Mesothelial cell of epicardium (in vitro differentiated cells): ENCODE measurements around the gene LRWD1. TPM values are rescaled to one million over a fixed set of nuclear protein-coding genes. Genes with fewer than 3 reads are reported as not detected.
"Not testable (repeated sequence)": the region's sequence is repeated elsewhere in the genome, so short reads cannot be mapped to it uniquely, and the experiment has no call there.

ENCODE experiments used
- DNase-seq, 2 experiments: peaks; one replicate each; pipeline ENCODE4 v3.0.0; 2021; ENCODE audit warnings: low spot score in 2 of 2; ENCODE audit not compliant: unreplicated experiment in 2 of 2
- H3K27ac Mint-ChIP-seq: 2 replicates; pipeline ENCODE4 v1.8.0; 2021; ENCODE audit warnings: mixed read lengths
- H3K27me3 Mint-ChIP-seq: 2 replicates; pipeline ENCODE4 v1.8.0; 2021; ENCODE audit warnings: low read depth, mixed read lengths
- H3K36me3 Mint-ChIP-seq: 2 replicates; pipeline ENCODE4 v1.8.0; 2021; ENCODE audit warnings: mixed read lengths
- H3K4me1 Mint-ChIP-seq: 2 replicates; pipeline ENCODE4 v1.8.0; 2021; ENCODE audit warnings: mixed read lengths
- H3K4me3 Mint-ChIP-seq: 2 replicates; pipeline ENCODE4 v1.8.0; 2021; ENCODE audit warnings: mild to moderate bottlenecking, moderate library complexity, mixed read lengths
- H3K9me3 Mint-ChIP-seq: 2 replicates; pipeline ENCODE4 v1.8.0; 2021; ENCODE audit warnings: mixed read lengths
- microRNA-seq: library from miRNA; unstranded; fragments of <30 nt; microRNA quantifications from one replicate; pipeline ENCODE4 v1.2.0, GENCODE V29; 2021; ENCODE audit warnings: inconsistent platforms, mixed read lengths
- total RNA-seq: library from RNA; stranded (reverse); gene quantifications from 3 replicates; pipeline ENCODE4 v1.2.1, GENCODE V29; 2021

LRWD1 gene
- total RNA-seq, 1 donor from 2014 or later: 19.2 TPM

DNA sequence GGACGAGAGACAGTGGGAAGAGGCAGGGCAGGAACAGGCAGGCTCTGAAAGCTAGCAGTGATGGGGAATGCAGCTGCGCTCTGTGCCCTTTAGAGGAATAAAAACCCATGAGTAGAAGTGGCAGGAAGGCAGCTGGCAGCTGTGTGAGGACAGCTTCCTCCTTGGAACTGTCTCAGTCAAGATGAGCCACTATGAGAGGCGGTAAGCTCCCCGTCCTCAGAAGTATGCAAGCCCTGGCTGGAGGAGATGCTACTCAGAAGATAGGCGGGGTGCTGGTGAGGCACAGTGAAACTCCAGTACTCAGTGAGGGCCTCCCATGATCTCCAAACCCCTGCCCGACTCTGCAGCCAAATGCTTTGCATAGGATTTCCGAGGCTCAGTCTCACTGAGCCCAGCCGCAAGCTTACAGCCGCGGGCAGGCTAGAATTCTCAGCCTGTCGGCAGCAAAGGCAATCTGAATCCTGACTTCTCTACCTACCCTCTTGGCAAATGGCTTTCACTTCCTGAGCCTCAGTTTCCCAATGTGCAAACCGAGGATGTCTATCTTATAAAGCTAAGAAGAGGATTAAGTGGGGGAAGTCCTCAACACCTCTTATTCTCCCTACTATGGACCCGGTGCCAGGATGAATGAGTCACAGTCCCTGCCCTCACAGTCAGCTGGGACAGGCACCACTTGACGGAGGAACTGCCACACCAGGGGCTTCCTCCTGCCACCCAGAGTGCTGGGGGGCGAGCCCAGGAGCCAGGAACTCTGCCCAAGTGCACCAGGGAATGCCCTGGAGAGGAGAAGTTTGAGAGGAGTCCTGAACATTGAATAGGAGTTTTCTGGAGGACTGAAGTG is 50.3 kb downstream of the LRWD1 start:
- not testable (repeated sequence) for H3K36me3 Mint-ChIP-seq, H3K9me3 Mint-ChIP-seq, H3K4me1 Mint-ChIP-seq, H3K4me3 Mint-ChIP-seq, H3K27ac Mint-ChIP-seq, H3K27me3 Mint-ChIP-seq, DNase-seq

- H3K4me3 Mint-ChIP-seq, H3K9me3 Mint-ChIP-seq, DNase-seq, H3K36me3 Mint-ChIP-seq, H3K4me1 Mint-ChIP-seq, H3K27me3 Mint-ChIP-seq, H3K27ac Mint-ChIP-seq: not testable (repeated sequence)
These were observed 51.1 kb downstream of the LRWD1 start for GRCh38 chr7:102515889-102516288.

- not testable (repeated sequence) for DNase-seq, H3K27ac Mint-ChIP-seq, H3K9me3 Mint-ChIP-seq, H3K4me3 Mint-ChIP-seq, H3K4me1 Mint-ChIP-seq, H3K36me3 Mint-ChIP-seq, H3K27me3 Mint-ChIP-seq
These were observed 52.2 kb downstream of the LRWD1 start for GRCh38 chr7:102516951-102517350.

DNA sequence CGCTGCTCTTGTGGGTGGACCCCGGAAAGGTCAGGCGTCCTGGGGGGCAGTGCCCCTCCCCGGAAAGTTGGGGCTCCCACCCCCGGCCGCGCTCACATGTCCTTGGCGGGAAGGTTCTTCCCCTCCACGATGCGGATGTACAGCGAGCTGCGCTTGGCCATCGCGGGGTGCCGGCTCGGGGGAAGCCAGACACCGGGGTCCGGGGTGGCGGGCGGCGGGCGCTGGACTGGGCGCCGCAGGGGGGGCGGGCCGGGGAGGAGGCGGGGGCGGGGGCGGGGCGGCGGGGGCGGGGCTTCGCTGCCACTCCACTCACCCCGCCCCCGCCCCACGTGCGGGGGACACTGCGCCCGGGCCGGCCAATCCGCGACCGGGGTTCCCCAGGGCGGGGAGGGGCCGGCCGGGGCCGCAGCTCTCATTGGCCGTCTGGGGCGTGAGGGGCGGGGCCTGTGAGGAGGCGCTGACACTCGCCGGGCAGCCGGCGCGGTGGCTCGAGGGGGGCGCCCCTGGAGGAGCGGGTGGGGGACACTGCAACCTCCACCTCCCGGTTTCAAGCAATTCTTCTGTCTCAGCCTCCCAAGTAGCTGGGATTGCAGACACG is 52.9 kb downstream of the LRWD1 start, which contains the start of gene RASA4B:
RASA4B (minus strand) TSS at position 228 of the 598 bp plus-strand sequence; CDS start at position 161, 67 bp downstream.
- not testable (repeated sequence) for H3K27ac Mint-ChIP-seq, H3K9me3 Mint-ChIP-seq, H3K27me3 Mint-ChIP-seq, DNase-seq, H3K36me3 Mint-ChIP-seq, H3K4me1 Mint-ChIP-seq
- H3K4me3 Mint-ChIP-seq: peak within 1 kb of the TSS; percentile 41

DNA sequence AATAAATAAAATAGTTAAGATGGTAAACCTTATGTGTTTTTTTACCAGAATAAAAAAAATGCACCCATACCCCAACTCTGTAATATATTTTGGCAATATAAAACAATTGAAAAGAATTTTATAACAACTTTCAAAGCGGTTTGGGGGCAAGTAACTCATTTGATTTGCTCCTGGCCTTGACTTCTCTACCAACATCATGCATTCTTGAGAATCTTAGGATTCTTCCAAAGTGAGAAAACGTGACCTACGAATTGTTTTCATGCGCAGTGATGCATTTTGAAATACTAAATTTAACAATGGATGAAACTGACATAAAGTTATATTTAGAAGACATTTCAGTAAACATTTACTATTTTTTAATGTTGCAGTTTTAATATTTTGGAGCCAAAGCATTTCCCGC is 56.0 kb downstream of the LRWD1 start:
- not testable (repeated sequence) for H3K36me3 Mint-ChIP-seq, H3K9me3 Mint-ChIP-seq, H3K4me3 Mint-ChIP-seq, H3K27ac Mint-ChIP-seq, H3K27me3 Mint-ChIP-seq, DNase-seq, H3K4me1 Mint-ChIP-seq

Small RNAs within 50 kb of the gene (microRNA-seq; reads per million reads assigned to microRNA genes)
- not detected for gene MIR4467
- 2.1 reads per million for gene MIR5090

Other genes starting within 250 kb of the LRWD1 start
- gene SH2B2, start 178.1 kb upstream of the LRWD1 start, total RNA-seq: 7.9 to 8.2 TPM (median 8.2 TPM) in 3 replicates
- not detected in 3 replicates for gene SPDYE6, start 108.5 kb upstream of the LRWD1 start, total RNA-seq
- gene PRKRIP1, start 68.6 kb upstream of the LRWD1 start, total RNA-seq: 50.3 to 57.7 TPM (median 53.7 TPM) in 3 replicates
- 27.3 to 27.9 TPM (median 27.5 TPM) in 3 replicates for gene ORAI2, start 31.4 kb upstream of the LRWD1 start, total RNA-seq
- 14.9 to 19.4 TPM (median 18.6 TPM) in 3 replicates for gene ALKBH4, start 121 bp upstream of the LRWD1 start, total RNA-seq
- 37.1 to 40.3 TPM (median 37.9 TPM) in 3 replicates for gene POLR2J, start 13.9 kb downstream of the LRWD1 start, total RNA-seq
- gene RASA4B, start 52.8 kb downstream of the LRWD1 start, total RNA-seq: 6.5 to 8.4 TPM (median 8.2 TPM) in 3 replicates
- 9.4 to 12.1 TPM (median 10.3 TPM) in 3 replicates for gene UPK3BL2, start 78.7 kb downstream of the LRWD1 start, total RNA-seq
- 0.13 TPM in 1 of 3 replicates, not detected in the others for gene SPDYE2, start 86.2 kb downstream of the LRWD1 start, total RNA-seq
- 25.7 to 31.6 TPM (median 31.2 TPM) in 3 replicates for gene POLR2J3, start 107.6 kb downstream of the LRWD1 start, total RNA-seq
- gene RASA4, start 151.8 kb downstream of the LRWD1 start, total RNA-seq: 26.7 to 32.6 TPM (median 32.1 TPM) in 3 replicates
- 18.3 to 26.8 TPM (median 26.6 TPM) in 3 replicates for gene UPK3BL1, start 177.8 kb downstream of the LRWD1 start, total RNA-seq
- gene SPDYE2B, start 185.3 kb downstream of the LRWD1 start, total RNA-seq: not detected in 3 replicates
- 7.5 to 10.3 TPM (median 9.8 TPM) in 3 replicates for gene POLR2J2, start 206.7 kb downstream of the LRWD1 start, total RNA-seq